ENCODE data around the gene FHL1. TPM values are rescaled to one million over a fixed set of nuclear protein-coding genes. Genes with fewer than 3 reads are reported as not detected.

Gene FHL1
- total RNA-seq, 1 donor from 2014 or later = 888 TPM

DNA sequence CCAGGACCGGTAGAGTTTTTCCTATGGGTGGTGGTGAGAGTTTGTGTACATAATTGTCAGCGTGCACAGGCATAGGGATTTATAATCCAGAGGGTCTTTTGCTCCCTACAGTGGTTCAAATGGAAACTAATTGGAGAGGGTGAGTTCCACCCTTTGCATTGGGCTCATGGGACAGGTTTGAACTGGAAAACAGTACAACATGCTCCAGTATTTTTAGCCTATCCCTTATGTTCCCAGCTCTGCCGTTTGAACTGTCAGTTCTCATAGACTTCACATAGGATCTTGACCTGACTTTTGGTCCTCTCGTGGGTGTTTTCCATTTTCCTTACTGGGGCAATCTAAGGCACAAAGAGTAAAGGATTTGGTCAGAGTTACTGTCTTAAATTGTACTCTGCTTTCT, 31.8 kb downstream of the FHL1 start:
- peaks cover 32 to 34% (median 33%) of the 10 kb centered on the region in 3 donors for H3K4me1 ChIP-seq (ENCODE audit: control insufficient read depth in 3 of 3, insufficient read depth in 3 of 3, low read length in 3 of 3)
- H3K27ac ChIP-seq (ENCODE audit: low read depth, low read length) = peak overlapping the region; percentile 91
- H3K36me3 ChIP-seq (ENCODE audit: control insufficient read depth in 3 of 3, insufficient read depth in 3 of 3, low read length in 3 of 3) = no peaks in the 10 kb centered on the region
- no peak overlapping the region for H3K9ac ChIP-seq (ENCODE audit: low read depth in 1 of 3, low read length in 3 of 3)
- no peaks in the 10 kb centered on the region for H3K9me3 ChIP-seq (ENCODE audit: control insufficient read depth in 3 of 3, low read length in 3 of 3)
- no peaks in the 10 kb centered on the region for H3K27me3 ChIP-seq (ENCODE audit: control insufficient read depth in 3 of 3, insufficient read depth in 3 of 3, low read length in 3 of 3)
- H3K4me3 ChIP-seq (ENCODE audit: low read length in 3 of 3) = no peak overlapping the region

DNA sequence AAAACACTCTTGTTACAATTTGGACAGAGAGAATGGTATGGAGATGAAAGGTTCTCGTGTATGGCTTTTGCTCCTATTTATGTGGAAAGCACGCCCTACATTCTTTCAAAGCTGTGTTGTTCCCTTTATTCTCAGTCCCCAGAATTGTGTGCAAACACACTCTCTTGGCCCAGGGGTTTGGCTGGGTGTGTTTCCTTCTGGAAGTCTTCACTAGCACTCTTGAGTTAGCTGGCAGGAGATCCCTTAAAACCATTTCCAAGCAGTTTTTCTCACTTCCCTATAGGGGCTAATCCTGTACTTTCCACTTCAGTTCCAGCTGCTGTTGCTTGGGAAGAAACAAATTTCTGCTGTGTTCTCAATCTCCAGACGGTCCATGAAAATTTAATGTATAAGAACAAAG, 35.1 kb downstream of the FHL1 start:
- no peak overlapping the region for H3K4me3 ChIP-seq (ENCODE audit: low read length in 3 of 3)
- no peaks in the 10 kb centered on the region for H3K36me3 ChIP-seq (ENCODE audit: control insufficient read depth in 3 of 3, insufficient read depth in 3 of 3, low read length in 3 of 3)
- H3K9ac ChIP-seq (ENCODE audit: low read depth in 1 of 3, low read length in 3 of 3) = no peak overlapping the region
- H3K4me1 ChIP-seq (ENCODE audit: control insufficient read depth in 3 of 3, insufficient read depth in 3 of 3, low read length in 3 of 3) = peaks cover 16 to 24% (median 18%) of the 10 kb centered on the region in 3 donors
- H3K27ac ChIP-seq (ENCODE audit: low read depth, low read length) = peak overlapping the region; percentile 91
- H3K9me3 ChIP-seq (ENCODE audit: control insufficient read depth in 3 of 3, low read length in 3 of 3) = no peaks in the 10 kb centered on the region
- no peaks in the 10 kb centered on the region for H3K27me3 ChIP-seq (ENCODE audit: control insufficient read depth in 3 of 3, insufficient read depth in 3 of 3, low read length in 3 of 3)

DNA sequence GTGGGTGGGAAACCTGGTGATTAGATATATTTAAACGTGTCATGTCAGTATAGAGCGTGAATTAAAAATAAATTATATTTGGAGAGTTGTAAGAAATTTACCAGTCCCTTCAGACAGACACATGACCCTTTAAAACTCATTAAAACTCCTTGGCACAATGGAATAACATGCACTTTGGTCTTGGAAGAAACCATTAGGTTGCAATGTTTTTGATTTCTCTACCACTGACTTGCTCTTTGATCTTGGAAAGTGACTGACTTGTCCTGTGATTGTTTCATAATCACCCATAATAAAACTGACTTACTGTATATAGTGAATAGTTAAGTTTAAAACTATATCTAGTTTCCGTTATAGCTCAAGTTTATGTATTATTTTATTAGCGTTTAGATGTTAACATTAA, 35.8 kb downstream of the FHL1 start:
- H3K9ac ChIP-seq (ENCODE audit: low read depth in 1 of 3, low read length in 3 of 3) = peak overlapping the region in 2 of 3 donors; percentile 19 to 51
- H3K9me3 ChIP-seq (ENCODE audit: control insufficient read depth in 3 of 3, low read length in 3 of 3) = no peaks in the 10 kb centered on the region
- H3K4me1 ChIP-seq (ENCODE audit: control insufficient read depth in 3 of 3, insufficient read depth in 3 of 3, low read length in 3 of 3) = peaks cover 15 to 20% (median 16%) of the 10 kb centered on the region in 3 donors
- H3K27me3 ChIP-seq (ENCODE audit: control insufficient read depth in 3 of 3, insufficient read depth in 3 of 3, low read length in 3 of 3) = no peaks in the 10 kb centered on the region
- H3K27ac ChIP-seq (ENCODE audit: low read depth, low read length) = peak overlapping the region; percentile 91
- H3K36me3 ChIP-seq (ENCODE audit: control insufficient read depth in 3 of 3, insufficient read depth in 3 of 3, low read length in 3 of 3) = no peaks in the 10 kb centered on the region
- no peak overlapping the region for H3K4me3 ChIP-seq (ENCODE audit: low read length in 3 of 3)

DNA sequence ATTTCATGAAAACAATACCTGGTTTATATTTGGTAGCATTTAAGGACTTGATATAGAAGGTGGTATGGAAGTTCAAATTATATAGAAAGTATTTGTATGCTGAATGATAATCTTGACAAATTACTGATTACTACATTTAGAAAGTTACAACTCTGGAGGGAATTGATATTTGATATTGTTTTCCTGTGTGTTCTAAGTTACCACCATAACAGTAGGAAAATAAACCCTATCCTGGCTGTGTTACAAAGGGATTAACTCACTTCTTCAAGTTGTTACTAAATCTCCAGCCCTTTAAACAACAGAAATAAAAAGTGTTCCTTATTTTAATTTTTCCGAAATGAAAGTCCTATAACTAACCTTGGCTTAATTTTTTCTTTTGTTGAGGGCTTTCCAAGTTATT, 36.6 kb downstream of the FHL1 start:
- H3K36me3 ChIP-seq (ENCODE audit: control insufficient read depth in 3 of 3, insufficient read depth in 3 of 3, low read length in 3 of 3) = no peaks in the 10 kb centered on the region
- H3K27ac ChIP-seq (ENCODE audit: low read depth, low read length) = peak overlapping the region; percentile 91
- peaks cover 8 to 21% (median 17%) of the 10 kb centered on the region in 3 donors for H3K4me1 ChIP-seq (ENCODE audit: control insufficient read depth in 3 of 3, insufficient read depth in 3 of 3, low read length in 3 of 3)
- H3K4me3 ChIP-seq (ENCODE audit: low read length in 3 of 3) = peak overlapping the region in 1 of 3 donors; percentile 23
- no peaks in the 10 kb centered on the region for H3K9me3 ChIP-seq (ENCODE audit: control insufficient read depth in 3 of 3, low read length in 3 of 3)
- peak overlapping the region; percentile 47 to 72 (median 68) for H3K9ac ChIP-seq (ENCODE audit: low read depth in 1 of 3, low read length in 3 of 3)
- H3K27me3 ChIP-seq (ENCODE audit: control insufficient read depth in 3 of 3, insufficient read depth in 3 of 3, low read length in 3 of 3) = no peaks in the 10 kb centered on the region

DNA sequence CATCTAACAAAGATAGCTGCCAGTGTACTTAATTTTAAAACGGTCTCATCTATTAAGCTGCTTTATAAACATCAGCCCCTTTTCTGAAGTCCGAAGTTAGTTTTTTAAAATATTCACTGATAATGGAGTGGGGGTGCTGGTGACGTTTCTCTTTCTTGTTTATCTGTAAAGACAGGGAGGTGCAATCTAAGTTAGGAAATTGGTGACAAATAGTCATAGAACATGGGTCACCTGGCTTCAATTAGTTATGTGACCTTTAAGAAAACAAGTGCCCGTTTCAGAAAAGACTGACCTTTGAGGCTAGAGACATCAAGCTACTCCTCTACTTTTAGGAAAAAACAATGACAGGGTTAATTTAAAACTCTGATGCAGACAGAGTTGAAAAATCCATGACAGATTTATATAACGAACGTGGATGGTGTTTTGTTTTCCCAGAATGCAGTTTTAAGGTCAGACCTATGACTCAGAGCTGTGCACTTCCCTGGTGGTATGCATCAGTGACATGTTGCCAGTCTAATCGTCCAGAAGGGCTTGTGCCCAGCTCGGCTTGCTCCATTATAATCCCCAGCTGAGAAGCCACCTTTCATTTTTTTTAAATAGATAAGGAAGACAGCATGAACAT, 38.2 kb downstream of the FHL1 start:
- Histone ChIP-seq H3K36me3 (ENCODE audit: control insufficient read depth in 3 of 3, insufficient read depth in 3 of 3, low read length in 3 of 3) (no peaks in the 10 kb centered on the region), H3K9me3 (ENCODE audit: control insufficient read depth in 3 of 3, low read length in 3 of 3) (no peaks in the 10 kb centered on the region), H3K27me3 (ENCODE audit: control insufficient read depth in 3 of 3, insufficient read depth in 3 of 3, low read length in 3 of 3) (no peaks in the 10 kb centered on the region), H3K4me3 (ENCODE audit: low read length in 3 of 3) (peak overlapping the region in 2 of 3 donors; percentile 48 to 49), H3K27ac (ENCODE audit: low read depth, low read length) (peak overlapping the region; percentile 91), H3K9ac (ENCODE audit: low read depth in 1 of 3, low read length in 3 of 3) (peak overlapping the region; percentile 65 to 76 (median 71)), H3K4me1 (ENCODE audit: control insufficient read depth in 3 of 3, insufficient read depth in 3 of 3, low read length in 3 of 3) (peaks cover under 1 to 28% (median 27%) of the 10 kb centered on the region in 3 donors)

DNA sequence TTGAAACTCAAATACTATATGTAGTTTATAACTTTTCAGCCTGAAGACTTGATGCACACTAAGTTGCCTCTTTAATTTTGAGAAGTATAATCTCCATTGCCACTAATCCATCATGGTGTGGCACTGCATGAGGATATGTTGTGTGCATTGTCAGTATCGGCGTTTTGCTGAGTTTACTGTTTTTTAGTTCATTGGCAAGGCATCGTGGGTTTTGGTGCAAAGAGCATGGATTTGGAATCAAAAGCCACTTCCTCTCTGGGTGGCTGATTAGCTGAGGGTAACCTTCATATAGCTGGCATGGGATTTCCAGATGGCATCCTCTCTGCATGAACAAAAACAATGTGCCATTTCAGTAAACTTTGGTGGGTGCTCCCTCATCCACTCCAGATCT, 38.7 kb downstream of the FHL1 start:
- H3K9ac ChIP-seq (ENCODE audit: low read depth in 1 of 3, low read length in 3 of 3) = peak overlapping the region; percentile 65 to 76 (median 71)
- peaks cover 5 to 33% (median 32%) of the 10 kb centered on the region in 3 donors for H3K4me1 ChIP-seq (ENCODE audit: control insufficient read depth in 3 of 3, insufficient read depth in 3 of 3, low read length in 3 of 3)
- H3K4me3 ChIP-seq (ENCODE audit: low read length in 3 of 3) = peak overlapping the region; percentile 48 to 60 (median 49)
- peak overlapping the region; percentile 91 for H3K27ac ChIP-seq (ENCODE audit: low read depth, low read length)
- H3K9me3 ChIP-seq (ENCODE audit: control insufficient read depth in 3 of 3, low read length in 3 of 3) = no peaks in the 10 kb centered on the region
- no peaks in the 10 kb centered on the region for H3K27me3 ChIP-seq (ENCODE audit: control insufficient read depth in 3 of 3, insufficient read depth in 3 of 3, low read length in 3 of 3)
- H3K36me3 ChIP-seq (ENCODE audit: control insufficient read depth in 3 of 3, insufficient read depth in 3 of 3, low read length in 3 of 3) = no peaks in the 10 kb centered on the region

DNA sequence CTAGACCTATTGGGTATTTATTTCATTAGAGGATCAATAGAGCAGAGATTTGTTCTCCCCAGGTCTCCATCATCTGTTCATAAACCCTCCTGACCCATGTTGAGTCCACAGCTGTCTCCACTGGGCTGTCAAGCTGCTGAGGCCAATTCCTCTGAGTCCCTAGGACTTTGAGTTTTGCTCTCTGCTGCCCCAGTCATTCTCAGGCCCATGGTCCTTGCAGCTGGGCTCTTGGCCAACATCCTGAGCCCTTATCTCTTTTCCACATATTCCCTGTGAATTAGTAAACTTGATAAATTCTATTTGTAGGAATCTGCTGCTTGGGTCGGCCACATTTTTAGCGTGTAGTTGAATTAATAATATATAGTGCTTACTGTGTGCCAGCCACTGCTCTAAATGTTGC, 41.9 kb downstream of the FHL1 start:
- Histone ChIP-seq H3K9ac (ENCODE audit: low read depth in 1 of 3, low read length in 3 of 3) (no peak overlapping the region), H3K27ac (ENCODE audit: low read depth, low read length) (peak overlapping the region; percentile 98), H3K36me3 (ENCODE audit: control insufficient read depth in 3 of 3, insufficient read depth in 3 of 3, low read length in 3 of 3) (no peaks in the 10 kb centered on the region), H3K4me3 (ENCODE audit: low read length in 3 of 3) (no peak overlapping the region), H3K27me3 (ENCODE audit: control insufficient read depth in 3 of 3, insufficient read depth in 3 of 3, low read length in 3 of 3) (no peaks in the 10 kb centered on the region), H3K4me1 (ENCODE audit: control insufficient read depth in 3 of 3, insufficient read depth in 3 of 3, low read length in 3 of 3) (peaks cover 31 to 48% (median 43%) of the 10 kb centered on the region in 3 donors), H3K9me3 (ENCODE audit: control insufficient read depth in 3 of 3, low read length in 3 of 3) (no peaks in the 10 kb centered on the region)

DNA sequence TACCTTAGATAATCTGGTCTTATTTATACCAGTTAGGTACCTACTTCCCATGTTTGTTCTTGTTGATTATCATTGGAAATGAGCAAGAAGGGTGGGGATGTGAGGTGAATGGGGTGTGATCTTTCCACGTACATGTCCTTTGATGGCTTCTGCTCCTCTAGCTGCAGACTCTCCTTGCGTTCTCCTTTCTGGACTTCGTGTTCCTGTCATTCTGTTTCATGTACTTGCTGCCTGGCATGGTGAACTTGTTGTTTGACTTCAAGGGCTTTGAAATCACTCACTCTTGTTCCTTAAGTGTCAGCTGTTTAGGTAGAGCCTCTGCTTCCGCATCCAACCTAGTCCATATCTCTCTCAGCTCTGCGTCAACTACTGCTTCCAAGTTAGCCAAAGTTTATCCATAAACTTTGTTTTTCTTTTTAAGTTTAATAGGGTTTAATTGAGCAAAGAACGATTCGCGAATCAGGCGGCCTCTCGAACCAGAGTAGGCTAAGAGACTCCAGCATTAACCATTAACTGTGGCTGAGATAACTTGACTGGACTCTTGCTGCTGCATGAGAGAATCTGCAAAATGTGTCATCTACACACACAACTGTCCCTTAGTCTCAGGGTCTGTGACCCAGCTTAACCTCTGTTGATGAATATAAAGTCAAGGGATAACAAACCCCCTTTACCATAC, 42.8 kb downstream of the FHL1 start:
- peaks cover 38 to 54% (median 45%) of the 10 kb centered on the region in 3 donors for H3K4me1 ChIP-seq (ENCODE audit: control insufficient read depth in 3 of 3, insufficient read depth in 3 of 3, low read length in 3 of 3)

DNA sequence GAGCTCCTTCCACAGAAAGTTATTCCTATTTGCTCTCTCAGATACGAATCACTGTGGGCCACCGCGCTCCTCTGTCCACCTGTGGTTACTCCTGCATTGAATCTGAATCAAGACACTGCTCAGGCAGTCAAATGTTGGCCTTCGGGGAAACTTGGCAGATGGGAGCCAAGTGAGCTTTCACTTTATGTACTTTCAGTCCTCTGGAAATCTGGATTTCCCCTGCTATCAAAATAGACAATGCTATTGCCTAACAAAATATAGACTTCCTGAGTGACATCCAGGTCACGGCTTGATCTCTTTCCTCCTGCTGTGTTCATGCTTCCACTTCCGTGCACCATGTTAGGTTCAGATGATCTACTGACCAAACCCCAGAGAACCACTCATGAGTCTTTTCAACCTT, 43.8 kb downstream of the FHL1 start:
- no peaks in the 10 kb centered on the region for H3K36me3 ChIP-seq (ENCODE audit: control insufficient read depth in 3 of 3, insufficient read depth in 3 of 3, low read length in 3 of 3)
- peak overlapping the region; percentile 42 to 58 (median 49) for H3K4me3 ChIP-seq (ENCODE audit: low read length in 3 of 3)
- peaks cover 46 to 59% (median 48%) of the 10 kb centered on the region in 3 donors for H3K4me1 ChIP-seq (ENCODE audit: control insufficient read depth in 3 of 3, insufficient read depth in 3 of 3, low read length in 3 of 3)

More for the DNA sequence above, 42.8 kb downstream of the FHL1 start:
- Histone ChIP-seq H3K27ac (ENCODE audit: low read depth, low read length) (peak overlapping the region; percentile 98), H3K27me3 (ENCODE audit: control insufficient read depth in 3 of 3, insufficient read depth in 3 of 3, low read length in 3 of 3) (no peaks in the 10 kb centered on the region), H3K36me3 (ENCODE audit: control insufficient read depth in 3 of 3, insufficient read depth in 3 of 3, low read length in 3 of 3) (no peaks in the 10 kb centered on the region), H3K9me3 (ENCODE audit: control insufficient read depth in 3 of 3, low read length in 3 of 3) (no peaks in the 10 kb centered on the region), H3K4me3 (ENCODE audit: low read length in 3 of 3) (peak overlapping the region in 1 of 3 donors; percentile 58), H3K9ac (ENCODE audit: low read depth in 1 of 3, low read length in 3 of 3) (peak overlapping the region in 2 of 3 donors; percentile 2 to 35)

DNA sequence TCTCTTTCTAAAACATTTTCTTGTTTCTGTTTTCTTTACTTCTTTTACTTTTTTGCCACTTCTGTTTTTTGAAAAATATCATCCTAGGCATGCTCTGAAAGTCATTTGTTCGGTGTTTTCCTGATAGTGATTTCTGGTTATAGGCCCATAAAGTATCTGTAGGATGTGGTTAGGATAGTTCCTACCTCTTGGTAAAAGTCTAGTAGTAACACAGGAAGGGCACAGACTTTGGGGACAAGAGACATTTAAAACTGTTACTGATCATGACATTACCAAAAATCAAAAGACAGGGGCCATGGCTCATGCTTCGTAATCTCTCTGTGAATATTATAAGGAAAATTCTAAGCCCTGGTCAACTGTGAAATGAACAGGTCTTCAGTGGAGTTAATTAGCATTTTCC, 44.8 kb downstream of the FHL1 start:
- peak overlapping the region; percentile 29 to 58 (median 47) for H3K9ac ChIP-seq (ENCODE audit: low read depth in 1 of 3, low read length in 3 of 3)
- H3K4me3 ChIP-seq (ENCODE audit: low read length in 3 of 3) = peak overlapping the region in 1 of 3 donors; percentile 38
- H3K27ac ChIP-seq (ENCODE audit: low read depth, low read length) = peak overlapping the region; percentile 98
- H3K36me3 ChIP-seq (ENCODE audit: control insufficient read depth in 3 of 3, insufficient read depth in 3 of 3, low read length in 3 of 3) = no peaks in the 10 kb centered on the region
- no peaks in the 10 kb centered on the region for H3K9me3 ChIP-seq (ENCODE audit: control insufficient read depth in 3 of 3, low read length in 3 of 3)
- H3K27me3 ChIP-seq (ENCODE audit: control insufficient read depth in 3 of 3, insufficient read depth in 3 of 3, low read length in 3 of 3) = no peaks in the 10 kb centered on the region
- H3K4me1 ChIP-seq (ENCODE audit: control insufficient read depth in 3 of 3, insufficient read depth in 3 of 3, low read length in 3 of 3) = peaks cover 45 to 60% (median 49%) of the 10 kb centered on the region in 3 donors

More for the DNA sequence above, 43.8 kb downstream of the FHL1 start:
- Histone ChIP-seq H3K9ac (ENCODE audit: low read depth in 1 of 3, low read length in 3 of 3) (peak overlapping the region in 1 of 3 donors; percentile 35), H3K27ac (ENCODE audit: low read depth, low read length) (peak overlapping the region; percentile 98), H3K27me3 (ENCODE audit: control insufficient read depth in 3 of 3, insufficient read depth in 3 of 3, low read length in 3 of 3) (no peaks in the 10 kb centered on the region), H3K9me3 (ENCODE audit: control insufficient read depth in 3 of 3, low read length in 3 of 3) (no peaks in the 10 kb centered on the region)

Measured in skeletal muscle tissue (tissue), 4 donors.